GM12878 (cell line): ENCODE data around the gene FTL. TPM values are rescaled to one million over a fixed set of nuclear protein-coding genes. Genes with fewer than 3 reads are reported as not detected.
A peak's percentile ranks its signal among the peaks of the same experiment; 100 is the strongest.

Experiments used
- BCLAF1 ChIP-seq: fragments of 450-650 bp; IDR thresholded peaks from 2 replicates; pipeline ENCODE4 v1.6.1; 2017; ENCODE audit warnings: antibody characterized with exemption, mild to moderate bottlenecking, moderate library complexity
- CBFB ChIP-seq: IDR thresholded peaks from 2 replicates; pipeline ENCODE4 v1.6.1; 2016; ENCODE audit warnings: antibody characterized with exemption, low read depth
- DPF2 ChIP-seq: fragments of 450-650 bp; IDR thresholded peaks from 2 replicates; pipeline ENCODE4 v1.6.1; 2017; ENCODE audit warnings: mild to moderate bottlenecking
- EED ChIP-seq: sonication (generic); IDR thresholded peaks from 2 replicates; pipeline ENCODE4 v1.6.1; 2016; ENCODE audit warnings: antibody characterized with exemption, low read depth
- ESRRA ChIP-seq: IDR thresholded peaks from 2 replicates; pipeline ENCODE4 v1.6.1; 2012; ENCODE audit warnings: mild to moderate bottlenecking, low read length, improper control_type of control experiment
- HCFC1 ChIP-seq: fragments of 150-350 bp; IDR thresholded peaks from 2 replicates; pipeline ENCODE4 v1.6.1; 2014; ENCODE audit warnings: low read length
- JUND ChIP-seq: IDR thresholded peaks from 2 replicates; pipeline ENCODE4 v1.6.1; 2012; ENCODE audit warnings: low read depth, mild to moderate bottlenecking, low read length, improper control_type of control experiment, moderate library complexity
- KLF5 ChIP-seq: fragments of 450-650 bp; IDR thresholded peaks from 2 replicates; pipeline ENCODE4 v1.6.1; 2014; ENCODE audit warnings: mild to moderate bottlenecking; ENCODE audit not compliant: partially characterized antibody
- MTA2 ChIP-seq: fragments of 450-650 bp; IDR thresholded peaks from 2 replicates; pipeline ENCODE4 v1.6.1; 2016; ENCODE audit warnings: low read depth, mild to moderate bottlenecking, moderate library complexity
- MTA3 ChIP-seq: IDR thresholded peaks from 2 replicates; pipeline ENCODE4 v1.6.1; 2012; ENCODE audit warnings: low read length, inconsistent platforms, borderline replicate concordance
- MYB ChIP-seq: fragments of 150-350 bp; IDR thresholded peaks from 2 replicates; pipeline ENCODE4 v1.6.1; 2014; ENCODE audit warnings: mild to moderate bottlenecking, low read depth, low read length, borderline replicate concordance
- NFYA ChIP-seq: IDR thresholded peaks from 2 replicates; pipeline ENCODE4 v1.6.1; 2011; ENCODE audit warnings: low read depth, mild to moderate bottlenecking, low read length, improper control_type of control experiment, borderline replicate concordance
- NR2F1 ChIP-seq: fragments of 450-650 bp; conservative IDR thresholded peaks from 2 replicates; pipeline ENCODE4 v1.6.1; 2017; ENCODE audit warnings: mild to moderate bottlenecking
- POLR2A ChIP-seq: IDR thresholded peaks from 2 replicates; pipeline ENCODE4 v1.6.1; 2011; ENCODE audit warnings: low read depth, mild to moderate bottlenecking, low read length
- SIX5 ChIP-seq: IDR thresholded peaks from 2 replicates; pipeline ENCODE4 v1.6.1; 2011; ENCODE audit warnings: mild to moderate bottlenecking, low read depth, low read length, moderate library complexity; ENCODE audit not compliant: severe bottlenecking
- SPI1 ChIP-seq: IDR thresholded peaks from 2 replicates; pipeline ENCODE4 v1.6.1; 2011; ENCODE audit warnings: low read depth, mild to moderate bottlenecking, low read length, moderate library complexity, borderline replicate concordance; ENCODE audit not compliant: insufficient read depth
- TCF7 ChIP-seq: IDR thresholded peaks from 2 replicates; pipeline ENCODE4 v1.6.1; 2014; ENCODE audit warnings: antibody characterized with exemption, borderline replicate concordance
- ZBTB4 ChIP-seq: fragments of 450-650 bp; formaldehyde crosslinking; IDR thresholded peaks from 2 replicates; pipeline ENCODE4 v1.4.0; 2022; ENCODE audit warnings: mild to moderate bottlenecking, moderate library complexity
- ZBTB40 ChIP-seq: fragments of 450-650 bp; IDR thresholded peaks from 2 replicates; pipeline ENCODE4 v1.6.1; 2016; ENCODE audit warnings: mild to moderate bottlenecking, moderate library complexity, borderline replicate concordance
- ZZZ3 ChIP-seq: IDR thresholded peaks from 2 replicates; pipeline ENCODE4 v1.6.1; 2011; ENCODE audit warnings: low read depth; ENCODE audit not compliant: control insufficient read depth, insufficient read length
- polyA plus RNA-seq, 11 experiments: library from polyadenylated mRNA; depleted of rRNA in 4 of 11; unstranded in 6 of 11; stranded (reverse) in 5 of 11; fragments of >200 nt; fragmentation: Nextera tagmentation in 4 of 11; fragmentation: Illumina TruSeq in 1 of 11; extraction: Ambion mirVana in 4 of 11; extraction: Trizol in 1 of 11; gene quantifications; 1 replicate in 1 of 11; 2 replicates in 10 of 11; pipeline versions ENCODE4 v1.2.1 to v1.2.3, GENCODE V29; 2011 to 2016; ENCODE audit warnings: inconsistent platforms in 2 of 11, missing spikeins in 2 of 11, low read depth in 1 of 11
- total RNA-seq, 4 experiments: library from RNA; depleted of rRNA in 3 of 4; stranded (reverse); fragments of >200 nt in 3 of 4; fragmentation: Illumina TruSeq in 1 of 4; extraction: Trizol in 1 of 4; gene quantifications; 2 replicates each; pipeline versions ENCODE4 v1.2.1 to v1.2.3, GENCODE V29; 2013 to 2021

FTL gene
- total and polyA plus RNA-seq, 10 of the 15 experiments (the other 5 are each of a cell fraction or from before 2014, with no cell fraction given): 364 to 8,913 (median 1,595) TPM

- TF ChIP-seq ZBTB4 (CRISPR knock-in tag) (peak; percentile 98), ZBTB40 (no peak), POLR2A (peak; percentile 86), SPI1 (peak; percentile 28; the same call in 1 of the 2 replicates), SIX5 (peak; percentile 75), HCFC1 (peak; percentile 91), MTA3 (no peak), JUND (no peak), KLF5 (peak; percentile 67), MTA2 (no peak), MYB (no peak), NR2F1 (peak; percentile 74; the same call in 1 of the 2 replicates), TCF7 (no peak), ZZZ3 (no peak), EED (no peak), NFYA (no peak), DPF2 (peak; percentile 92), CBFB (no peak), BCLAF1 (no peak), ESRRA (0 out of 2 replicates have a peak, but pooled peaks have one; percentile 13)
Observed at GRCh38 chr19:48954595-48955307, 10.4 kb upstream of the FTL start, which contains the start of gene BAX (continued).
